Keratinocyte (primary cell): ENCODE data around the gene HGF. TPM values are rescaled to one million over a fixed set of nuclear protein-coding genes. Genes with fewer than 3 reads are reported as not detected.

ENCODE experiments used
- DNase-seq: peaks from one replicate; pipeline ENCODE4 v3.0.0-alpha.2; 2011; ENCODE audit warnings: low read depth, missing footprints, low spot score
- FAIRE-seq: peaks from 2 replicates; lab custom pipeline; 2011; peaks lifted over from hg19 to GRCh38; lab: Jason Lieb, UNC
- H2AFZ ChIP-seq: 2 replicates; pipeline ENCODE4 v1.6.0; 2012; ENCODE audit warnings: low read length, control low read depth, inconsistent platforms; ENCODE audit not compliant: control insufficient read depth
- H3K27ac ChIP-seq: 2 replicates; pipeline ENCODE4 v1.5.1; 2011; ENCODE audit warnings: low read length; ENCODE audit not compliant: control insufficient read depth, insufficient read depth
- H3K27me3 ChIP-seq: 3 replicates; pipeline ENCODE4 v1.6.0; 2011; ENCODE audit warnings: low read length; ENCODE audit not compliant: control insufficient read depth, insufficient read depth; ENCODE audit errors: extremely low read depth
- H3K36me3 ChIP-seq, 2 experiments: 2 replicates in 1 of 2; 3 replicates in 1 of 2; pipeline ENCODE4 v1.5.1; 2011; ENCODE audit warnings: low read length in 2 of 2, mild to moderate bottlenecking in 1 of 2; ENCODE audit not compliant: control insufficient read depth in 2 of 2, insufficient read depth in 2 of 2; ENCODE audit errors: extremely low read depth in 1 of 2
- H3K4me1 ChIP-seq: 3 replicates; pipeline ENCODE4 v1.5.1; 2011; ENCODE audit warnings: low read length; ENCODE audit not compliant: control insufficient read depth, insufficient read depth; ENCODE audit errors: extremely low read depth
- H3K4me2 ChIP-seq: 3 replicates; pipeline ENCODE4 v1.6.0; 2011; ENCODE audit warnings: low read depth, low read length; ENCODE audit not compliant: control insufficient read depth, insufficient read depth; ENCODE audit errors: extremely low read depth
- H3K4me3 ChIP-seq, 3 experiments: fragments of 200-600 bp in 1 of 3; sonication (generic) in 1 of 3; 2 replicates in 2 of 3; 3 replicates in 1 of 3; pipeline ENCODE4 v1.5.1; 2011 to 2016; ENCODE audit warnings: low read length in 3 of 3, mild to moderate bottlenecking in 3 of 3, control low read depth in 2 of 3, inconsistent platforms in 1 of 3, low read depth in 1 of 3, mixed read lengths in 1 of 3, mixed run types in 1 of 3, moderate library complexity in 1 of 3; ENCODE audit not compliant: control insufficient read depth in 2 of 3, insufficient read depth in 2 of 3; ENCODE audit errors: extremely low read depth in 1 of 3
- H3K79me2 ChIP-seq: 2 replicates; pipeline ENCODE4 v1.6.0; 2012; ENCODE audit warnings: low read length; ENCODE audit not compliant: control insufficient read depth, insufficient read depth
- H3K9ac ChIP-seq: 3 replicates; pipeline ENCODE4 v1.6.0; 2011; ENCODE audit warnings: low read length; ENCODE audit not compliant: control insufficient read depth, insufficient read depth; ENCODE audit errors: extremely low read depth
- H3K9me1 ChIP-seq: 3 replicates; pipeline ENCODE4 v1.6.0; 2011; ENCODE audit warnings: low read length; ENCODE audit not compliant: control insufficient read depth, insufficient read depth; ENCODE audit errors: extremely low read depth
- H3K9me3 ChIP-seq: 2 replicates; pipeline ENCODE4 v1.5.1; 2012; ENCODE audit warnings: low read depth, low read length; ENCODE audit not compliant: control insufficient read depth
- H4K20me1 ChIP-seq: 3 replicates; pipeline ENCODE4 v1.6.0; 2011; ENCODE audit warnings: low read length; ENCODE audit not compliant: control insufficient read depth, insufficient read depth; ENCODE audit errors: extremely low read depth
- CTCF ChIP-seq, 3 experiments: IDR thresholded peaks in 1 of 3; conservative IDR thresholded peaks in 1 of 3; optimal IDR thresholded peaks in 1 of 3; 2 replicates in 2 of 3; 3 replicates in 1 of 3; pipeline versions ENCODE3 to v1.5.1; 2011; ENCODE audit warnings: low read length in 3 of 3, mild to moderate bottlenecking in 3 of 3, moderate library complexity in 2 of 3, control low read depth in 1 of 3, inconsistent platforms in 1 of 3; ENCODE audit not compliant: insufficient read depth in 2 of 3; ENCODE audit errors: extremely low read depth in 1 of 3
- EZH2 ChIP-seq: IDR thresholded peaks from one replicate; pipeline ENCODE4 v1.6.1; 2012; ENCODE audit warnings: inconsistent platforms, mild to moderate bottlenecking, low read length, moderate library complexity
- dilution Hi-C: fragments of 300-500 bp; cut with MboI; formaldehyde crosslinking; loops from one replicate; pipeline ENCODE4 v1.7.0; 2020; ENCODE audit warnings: low sequenced_read_pairs; ENCODE audit not compliant: extremely low pct_ligation_motif_present
- polyA plus RNA-seq, 5 experiments: library from polyadenylated mRNA; depleted of rRNA in 3 of 5; stranded (reverse) in 3 of 5; stranded (forward) in 1 of 5; unstranded in 1 of 5; fragments of >200 nt; gene quantifications; 1 replicate in 1 of 5; 2 replicates in 3 of 5; 3 replicates in 1 of 5; pipeline versions ENCODE4 v1.2.1 to v1.2.3, GENCODE V29; 2011 to 2012; ENCODE audit warnings: missing spikeins in 2 of 5, low read depth in 1 of 5, low replicate concordance in 1 of 5

HGF gene
- polyA plus RNA-seq, 1 donor (not counting 4 experiments of a cell fraction or from before 2014, with no cell fraction given), result not detected

GRCh38 chr7:81721437-81721836 lies 48.4 kb downstream of the HGF start:
- no peak overlapping the region for H3K27ac ChIP-seq
- H2AFZ ChIP-seq, result no peak overlapping the region
- no peak overlapping the region for H3K4me2 ChIP-seq
- no peaks in the 10 kb centered on the region for H3K27me3 ChIP-seq
- H3K79me2 ChIP-seq, result no peaks in the 10 kb centered on the region
- no peaks in the 10 kb centered on the region for H3K4me1 ChIP-seq
- H3K4me3 ChIP-seq, result no peak overlapping the region
- TF ChIP-seq EZH2 (no peak), CTCF (optimal IDR thresholded peaks at IDR 0.05 in 1 of 3, IDR thresholded peaks at IDR 0.05 in 1 of 3, conservative IDR thresholded peaks at IDR 0.05 in 1 of 3; ENCODE audit: extremely low read depth in 1 of 3, insufficient read depth in 2 of 3, low read length in 3 of 3) (no peak)
- DNase-seq (no peak), FAIRE-seq (no peak)
- no peaks in the 10 kb centered on the region for H3K9me3 ChIP-seq
- H3K9me1 ChIP-seq, result no peaks in the 10 kb centered on the region
- no peaks in the 10 kb centered on the region for H4K20me1 ChIP-seq
- dilution Hi-C loops, result no loop called here
- H3K9ac ChIP-seq, result no peak overlapping the region
- no peaks in the 10 kb centered on the region for H3K36me3 ChIP-seq

- H4K20me1 ChIP-seq, result no peaks in the 10 kb centered on the region
- no peaks in the 10 kb centered on the region for H3K4me1 ChIP-seq
- H3K4me2 ChIP-seq, result no peak overlapping the region
- no peak overlapping the region for H3K27ac ChIP-seq
- TF ChIP-seq CTCF (optimal IDR thresholded peaks at IDR 0.05 in 1 of 3, IDR thresholded peaks at IDR 0.05 in 1 of 3, conservative IDR thresholded peaks at IDR 0.05 in 1 of 3; ENCODE audit: extremely low read depth in 1 of 3, insufficient read depth in 2 of 3, low read length in 3 of 3) (no peak), EZH2 (no peak)
- no peak overlapping the region for H3K4me3 ChIP-seq
- dilution Hi-C loops, result no loop called here
- FAIRE-seq (no peak), DNase-seq (no peak)
- no peak overlapping the region for H3K9ac ChIP-seq
- no peaks in the 10 kb centered on the region for H3K9me1 ChIP-seq
- H3K36me3 ChIP-seq, result no peaks in the 10 kb centered on the region
- no peaks in the 10 kb centered on the region for H3K9me3 ChIP-seq
- no peaks in the 10 kb centered on the region for H3K27me3 ChIP-seq
- no peaks in the 10 kb centered on the region for H3K79me2 ChIP-seq
- H2AFZ ChIP-seq, result no peak overlapping the region
Measured at GRCh38 chr7:81719865-81720264, 50.0 kb downstream of the HGF start.
